NCI-H226 (cell line): ENCODE measurements around the gene SPEN.

Experiments
- DNase-seq: peaks from one replicate; pipeline ENCODE4 v3.0.0-alpha.2; 2015

Gene SPEN

DNA sequence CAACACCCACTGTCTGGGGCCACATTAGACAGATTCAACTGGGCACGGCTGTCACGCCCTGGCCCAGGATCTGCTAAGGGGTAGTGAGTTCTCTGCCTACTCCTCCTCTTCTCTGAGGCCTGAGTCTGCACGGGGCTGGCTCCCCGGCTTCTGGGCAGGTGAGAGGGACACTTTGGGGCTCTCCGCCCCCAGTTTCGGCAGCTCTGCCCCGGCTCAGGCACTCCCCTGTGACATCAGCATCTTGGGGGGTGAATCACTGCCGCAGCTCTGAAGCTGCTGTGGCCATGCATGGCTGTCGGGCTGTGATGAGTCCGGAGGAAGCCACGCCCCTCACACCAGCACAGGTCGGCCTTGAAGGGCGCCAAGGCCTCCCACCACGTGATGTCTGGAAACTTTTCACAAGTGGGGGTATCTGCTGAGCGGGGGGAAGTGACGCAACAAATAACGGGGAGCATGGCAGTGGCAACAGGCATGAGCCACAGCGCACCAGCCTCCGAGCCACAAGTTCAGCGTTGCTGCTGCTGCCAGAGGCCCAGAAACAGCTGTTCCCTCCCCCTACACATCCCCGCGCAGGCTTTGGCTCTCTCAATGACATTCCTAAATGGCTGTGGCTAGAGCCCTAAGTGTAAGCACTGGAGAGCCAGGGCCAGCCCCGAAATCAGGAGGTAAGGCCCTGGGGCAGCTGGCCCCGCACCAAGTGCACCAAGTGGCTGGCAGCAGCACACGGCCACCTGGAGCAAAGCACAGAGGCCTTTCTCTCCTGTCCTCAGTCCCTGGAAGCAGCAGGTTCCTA lies 102.1 kb downstream of the SPEN start:
- DNase-seq, result peak; percentile 99

DNA sequence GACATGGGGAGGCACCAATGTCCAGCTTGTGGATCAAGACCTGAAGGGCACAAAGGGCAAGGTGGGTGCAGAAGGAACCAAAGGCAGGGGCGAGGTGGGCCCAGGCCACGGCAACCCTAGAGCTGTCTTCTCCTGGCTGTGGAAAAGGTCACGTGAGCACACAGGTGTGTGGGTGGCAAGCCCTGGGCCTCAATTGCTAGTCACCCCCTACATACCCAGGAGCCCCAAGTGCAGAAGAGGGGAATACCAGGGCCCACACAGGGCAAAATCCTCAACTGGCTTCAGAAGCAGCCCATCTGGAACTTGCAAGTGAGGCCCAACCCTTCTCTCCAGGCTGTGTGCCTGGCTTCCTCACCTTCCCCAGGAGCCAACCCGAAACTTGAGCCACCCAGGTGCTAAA lies 102.8 kb downstream of the SPEN start:
- DNase-seq, result no peak

- peak; percentile 88 for DNase-seq
Observed at GRCh38 chr1:15950763-15951295, 103.3 kb downstream of the SPEN start.

GRCh38 chr1:15951341-15952153 lies 104.0 kb downstream of the SPEN start:
- no peak for DNase-seq

DNA sequence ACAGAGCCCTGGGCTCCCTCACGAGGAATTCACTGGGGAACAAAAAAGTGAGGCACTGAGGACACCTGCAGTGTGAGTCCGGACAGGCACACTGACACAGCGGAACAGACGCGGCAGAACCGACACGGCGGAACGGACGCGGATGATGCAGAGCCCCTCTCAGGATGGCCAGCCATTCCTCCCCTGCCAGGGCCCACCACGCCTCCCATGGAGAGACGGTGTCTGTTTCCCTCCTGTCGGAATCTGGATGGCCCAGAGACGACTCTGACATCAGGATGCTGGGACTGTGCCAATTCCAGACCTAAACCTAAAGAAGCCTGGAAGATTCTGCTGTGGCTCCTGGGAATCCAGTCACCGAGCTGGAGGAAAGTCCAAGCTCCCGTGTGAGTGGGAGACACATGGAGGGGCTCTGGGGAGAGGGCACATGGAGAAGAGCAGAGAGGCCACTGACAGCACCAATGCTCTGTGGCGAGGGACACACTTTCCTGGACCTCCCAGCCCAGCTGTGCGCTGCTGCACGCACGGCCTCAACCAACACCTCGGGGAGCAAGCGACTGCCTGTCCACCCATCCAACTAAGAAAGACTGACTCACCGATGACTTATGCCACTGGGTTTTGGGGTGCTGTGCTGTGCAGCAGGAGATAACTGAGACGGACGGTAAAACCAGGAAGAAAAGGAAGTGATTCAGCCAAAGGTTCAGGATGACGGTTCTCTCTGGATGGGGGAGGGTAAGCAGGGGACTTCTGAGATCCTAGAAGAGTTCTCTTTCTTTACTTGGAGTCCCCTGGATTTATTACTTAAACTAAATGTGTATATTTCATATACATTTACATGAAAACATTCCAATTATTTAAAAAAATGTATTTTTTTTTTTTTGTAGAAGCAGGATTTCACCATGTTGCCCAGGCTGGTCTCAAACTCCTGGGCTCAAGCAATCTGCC lies 105.1 kb downstream of the SPEN start:
- peak; percentile 99 for DNase-seq

DNA sequence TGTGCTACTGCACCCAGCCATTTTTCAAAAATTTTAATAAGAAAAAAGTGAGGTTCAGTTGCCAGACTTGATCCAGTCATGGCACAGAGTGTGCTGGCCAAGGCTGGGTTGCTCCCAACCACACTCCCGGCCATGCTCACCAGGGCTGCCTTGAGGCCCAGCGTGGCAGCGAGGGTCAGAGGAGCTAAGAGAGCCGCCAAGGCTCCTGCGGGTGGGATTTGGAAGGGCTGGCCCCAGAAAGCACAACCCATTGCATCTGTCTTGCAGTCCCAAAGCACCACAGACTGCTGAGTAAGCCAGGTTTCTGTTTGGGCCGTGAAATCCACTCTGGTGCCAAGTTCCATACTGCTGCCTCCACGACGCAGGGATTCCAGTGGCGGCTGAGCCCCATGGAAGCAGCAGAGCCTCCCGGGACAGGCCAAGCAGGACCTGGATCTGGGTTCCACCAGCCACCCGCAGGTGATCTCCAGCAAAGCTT lies 105.8 kb downstream of the SPEN start:
- no peak for DNase-seq

- no peak for DNase-seq
Observed at GRCh38 chr1:15953791-15954241, 106.3 kb downstream of the SPEN start.

GRCh38 chr1:15954316-15954715 lies 106.8 kb downstream of the SPEN start:
- no peak for DNase-seq

DNA sequence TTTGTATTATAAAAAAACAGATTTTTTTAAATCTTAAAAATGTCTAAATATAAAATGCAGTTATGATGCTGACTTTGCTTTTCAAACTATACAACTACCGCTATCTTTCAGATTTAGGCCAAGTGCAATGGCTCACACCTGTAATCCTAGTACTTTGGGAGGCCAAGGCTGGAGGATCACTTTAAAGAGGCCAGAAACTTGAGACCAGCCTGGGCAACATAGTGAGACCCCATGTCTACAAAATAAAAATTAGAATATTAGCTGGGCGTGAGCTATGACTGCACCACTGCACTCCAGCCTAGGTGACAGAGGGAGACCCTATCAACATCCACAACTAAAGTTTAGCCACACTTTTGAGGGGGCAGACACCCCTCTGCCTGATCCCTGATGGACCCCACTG lies 108.0 kb downstream of the SPEN start:
- DNase-seq, result no peak

DNA sequence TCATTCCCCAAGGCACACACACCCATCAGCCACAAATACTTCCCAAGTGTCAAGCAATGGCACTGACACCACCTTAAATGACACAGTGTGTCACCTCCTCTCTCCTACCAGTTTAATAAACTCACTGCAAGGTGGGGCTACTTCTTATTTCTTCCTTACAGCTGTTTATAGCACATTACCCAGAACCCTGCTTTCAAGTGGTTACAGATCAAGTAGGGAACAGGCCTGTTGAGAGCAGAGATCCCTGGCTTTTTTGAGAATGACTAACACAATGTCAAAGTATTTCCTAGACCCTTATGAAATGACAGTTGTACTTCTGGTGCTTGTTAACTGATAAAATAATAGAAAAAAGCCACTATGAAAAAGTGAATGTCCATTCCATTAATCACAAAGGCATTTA lies 108.6 kb downstream of the SPEN start:
- DNase-seq, result no peak

GRCh38 chr1:15957221-15958095 lies 110.0 kb downstream of the SPEN start:
- no peak for DNase-seq

GRCh38 chr1:15958111-15958510 lies 110.6 kb downstream of the SPEN start:
- DNase-seq, result no peak

DNA sequence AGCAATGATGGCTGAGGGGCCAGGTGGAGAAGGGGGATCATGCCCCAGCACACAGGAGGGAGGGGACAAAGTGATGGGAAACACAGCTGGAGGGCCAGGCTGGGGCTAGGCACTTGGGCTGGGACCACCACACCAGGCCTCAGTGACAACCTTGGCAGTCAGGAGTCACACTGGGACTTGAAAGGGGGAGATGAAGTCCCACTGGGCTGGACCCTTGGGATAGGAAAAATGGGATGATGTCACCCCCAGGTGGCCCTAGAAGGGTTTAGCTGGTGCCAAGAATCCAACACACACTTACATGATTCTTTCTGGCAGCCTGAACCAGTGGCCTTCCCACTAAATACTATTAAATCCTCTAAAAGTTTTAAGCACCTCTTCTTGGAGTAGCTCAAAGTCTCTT lies 111.3 kb downstream of the SPEN start:
- DNase-seq, result no peak

- DNase-seq, result no peak
Observed at GRCh38 chr1:15959424-15959823, 111.9 kb downstream of the SPEN start.

DNA sequence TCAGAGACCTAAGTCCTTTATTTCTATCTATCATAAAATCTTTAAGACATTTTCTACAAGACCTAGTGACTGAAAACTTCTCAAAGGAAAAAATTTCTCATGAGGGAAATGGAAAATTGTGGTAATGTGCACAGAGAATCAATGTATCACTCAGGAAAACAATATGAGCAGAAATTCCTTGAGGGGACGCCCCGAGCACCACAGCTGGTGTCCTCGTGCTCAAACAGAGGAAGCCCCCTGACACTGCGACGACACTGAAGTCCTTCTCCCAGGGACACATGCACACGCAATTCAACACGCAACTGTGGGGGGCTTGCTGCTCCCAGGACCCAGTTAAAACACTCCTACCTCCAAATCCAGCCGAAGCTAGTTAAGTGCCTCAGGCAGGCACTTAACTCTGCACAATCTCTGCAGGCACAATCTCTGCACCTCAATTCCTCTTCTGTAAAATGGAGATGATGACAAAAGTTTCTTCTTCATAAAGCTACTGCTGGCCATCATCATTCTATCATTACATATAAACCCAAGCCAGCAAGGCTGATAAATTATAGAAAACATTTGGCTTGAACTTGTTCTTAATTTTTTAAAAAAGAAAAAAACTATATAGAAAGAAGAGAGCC lies 112.4 kb downstream of the SPEN start:
- no peak for DNase-seq

- no peak for DNase-seq
Observed at GRCh38 chr1:15960808-15961207, 113.3 kb downstream of the SPEN start.

- no peak for DNase-seq
Observed at GRCh38 chr1:15961492-15961891, 114.0 kb downstream of the SPEN start.

DNA sequence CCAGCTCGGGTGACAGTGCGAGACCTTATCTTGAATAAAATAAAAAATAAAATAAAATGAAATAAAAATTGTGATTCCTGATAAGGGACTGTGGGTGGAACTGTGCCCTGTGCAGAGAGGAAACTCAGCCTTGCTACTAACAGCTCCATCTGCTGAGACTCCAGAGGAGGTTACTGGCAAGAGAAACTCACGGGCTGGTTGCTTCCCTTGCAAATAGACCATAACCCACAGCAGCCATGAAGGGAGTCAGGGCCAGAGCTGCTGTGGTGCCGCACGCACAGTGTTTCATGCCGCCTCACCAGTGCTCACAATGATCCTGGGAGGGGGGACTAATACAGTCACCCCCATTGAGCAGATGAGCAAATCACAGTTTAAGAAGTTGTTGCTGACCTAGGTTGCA lies 114.7 kb downstream of the SPEN start:
- no peak for DNase-seq

- no peak for DNase-seq
Observed at GRCh38 chr1:15962671-15963362, 115.3 kb downstream of the SPEN start.

DNA sequence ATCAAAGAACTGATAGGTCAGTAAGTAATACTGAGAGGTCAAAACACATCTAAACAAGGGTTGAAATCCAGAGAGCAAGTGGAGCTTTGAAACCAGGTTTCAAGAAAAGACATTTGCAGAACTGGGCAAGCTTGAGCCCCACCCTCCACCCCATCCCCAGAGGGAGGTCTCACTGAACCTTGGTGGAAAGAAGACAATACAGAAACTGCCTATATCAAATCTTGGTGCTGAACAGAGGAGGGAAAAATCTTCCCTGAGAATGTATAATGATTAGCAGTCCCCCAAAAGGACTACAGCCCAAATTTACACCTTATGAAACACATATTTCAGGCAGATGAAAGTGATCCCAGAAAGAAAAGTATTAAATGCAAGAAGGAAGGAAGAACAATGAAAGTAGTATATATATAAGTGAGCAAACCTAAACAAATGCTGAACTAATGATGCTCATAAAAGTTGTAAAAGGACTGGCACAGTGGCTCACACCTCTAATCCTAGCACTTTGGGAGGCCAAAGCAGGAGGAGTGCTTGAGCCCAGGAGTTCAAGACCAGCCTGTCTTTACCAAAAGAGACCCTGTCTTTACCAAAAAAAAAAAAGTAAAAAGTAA lies 116.0 kb downstream of the SPEN start:
- no peak for DNase-seq
